IMR-90 (cell line): ENCODE results near the gene CSNK2A1. TPM values are rescaled to one million over a fixed set of nuclear protein-coding genes. Genes with fewer than 3 reads are reported as not detected.

ENCODE experiments used
- ATAC-seq: fragments of 200-7000 bp; cut with Tn5 transposase; 2 replicates; pipeline ENCODE4 v1.9.1; 2020; ENCODE audit warnings: low read depth, mild to moderate bottlenecking, moderate library complexity
- BruUV-seq: library from RNA; stranded (reverse); fragments of 400-500 nt; replicated peaks from 2 replicates; lab custom pipeline; 2021; lab: Mats Ljungman, UMichigan
- CTCF ChIA-PET: fragments of 300-600 bp; formaldehyde crosslinking; extraction: SDS; loops from one replicate; lab custom pipeline; 2021; ENCODE audit warnings: antibody characterized with exemption; lab: Yijun Ruan, JAX
- POLR2A ChIA-PET: fragments of 300-600 bp; sonication (Branson Sonifier 250); formaldehyde crosslinking; loops from one replicate; lab custom pipeline; 2022; ENCODE audit warnings: antibody characterized with exemption; ENCODE audit not compliant: unreplicated experiment; lab: Charles Lee
- DNase-seq: peaks from one replicate; pipeline ENCODE4 v3.0.0; 2013
- H2AFZ ChIP-seq: replicated peaks from 2 replicates; pipeline ENCODE3; 2013; ENCODE audit warnings: low read length, mild to moderate bottlenecking; ENCODE audit not compliant: poor library complexity
- H2AK5ac ChIP-seq: 2 replicates; pipeline ENCODE4 v1.6.1; 2013; ENCODE audit warnings: low read depth, low read length, inconsistent platforms
- H2AK9ac ChIP-seq: replicated peaks from 2 replicates; pipeline ENCODE3; 2013; ENCODE audit warnings: mild to moderate bottlenecking, low read depth, low read length, moderate library complexity; ENCODE audit not compliant: poor library complexity
- H2BK120ac ChIP-seq: 2 replicates; pipeline ENCODE4 v1.6.1; 2013; ENCODE audit warnings: low read depth, low read length, inconsistent platforms
- H2BK15ac ChIP-seq: 3 replicates; pipeline ENCODE4 v1.6.1; 2013; ENCODE audit warnings: low read depth, low read length, inconsistent platforms
- H2BK20ac ChIP-seq: 2 replicates; pipeline ENCODE4 v1.6.1; 2013; ENCODE audit warnings: low read depth, mild to moderate bottlenecking, inconsistent platforms, low read length, moderate library complexity
- H2BK5ac ChIP-seq: 2 replicates; pipeline ENCODE4 v1.6.1; 2013; ENCODE audit warnings: mild to moderate bottlenecking, low read depth, low read length, inconsistent platforms; ENCODE audit not compliant: poor library complexity, severe bottlenecking
- H3K14ac ChIP-seq: replicated peaks from 2 replicates; pipeline ENCODE4 v1.6.1; 2013; ENCODE audit warnings: low read depth, low read length, inconsistent platforms
- H3K18ac ChIP-seq: 2 replicates; pipeline ENCODE4 v1.6.1; 2013; ENCODE audit warnings: low read depth, low read length, control low read depth
- H3K23ac ChIP-seq: 2 replicates; pipeline ENCODE4 v1.6.1; 2013; ENCODE audit warnings: low read depth, low read length, inconsistent platforms
- H3K27ac ChIP-seq: 2 replicates; pipeline ENCODE4 v1.5.1; 2013; ENCODE audit warnings: mild to moderate bottlenecking, control low read depth, low read length; ENCODE audit not compliant: insufficient read depth
- H3K27me3 ChIP-seq: 2 replicates; pipeline ENCODE4 v1.6.1; 2013; ENCODE audit warnings: low read length; ENCODE audit not compliant: control insufficient read depth, insufficient read depth
- H3K36me3 ChIP-seq: 2 replicates; pipeline ENCODE4 v1.6.1; 2013; ENCODE audit warnings: low read length, mixed read lengths; ENCODE audit not compliant: control insufficient read depth, insufficient read depth
- H3K4ac ChIP-seq: 2 replicates; pipeline ENCODE4 v1.6.1; 2013; ENCODE audit warnings: low read depth, low read length, inconsistent platforms
- H3K4me1 ChIP-seq: 2 replicates; pipeline ENCODE4 v1.6.1; 2013; ENCODE audit warnings: low read length, mixed read lengths; ENCODE audit not compliant: control insufficient read depth, insufficient read depth
- H3K4me2 ChIP-seq: 2 replicates; pipeline ENCODE4 v1.6.1; 2013; ENCODE audit warnings: low read depth, mild to moderate bottlenecking, control low read depth, low read length, moderate library complexity
- H3K4me3 ChIP-seq: 2 replicates; pipeline ENCODE4 v1.5.1; 2013; ENCODE audit warnings: low read depth, mild to moderate bottlenecking, control low read depth, low read length, moderate library complexity; ENCODE audit not compliant: insufficient read depth
- H3K56ac ChIP-seq: 2 replicates; pipeline ENCODE4 v1.6.1; 2013; ENCODE audit warnings: low read length, inconsistent platforms; ENCODE audit not compliant: insufficient read depth; ENCODE audit errors: extremely low read depth
- H3K79me1 ChIP-seq, 2 experiments: 2 replicates each; pipeline ENCODE4 v1.6.1; 2013; ENCODE audit warnings: low read length in 2 of 2, inconsistent platforms in 1 of 2, low read depth in 1 of 2
- H3K9ac ChIP-seq: 2 replicates; pipeline ENCODE4 v1.6.1; 2013; ENCODE audit warnings: low read depth, low read length, control low read depth
- H3K9me1 ChIP-seq: 2 replicates; pipeline ENCODE4 v1.6.1; 2013; ENCODE audit warnings: low read length, inconsistent platforms; ENCODE audit not compliant: insufficient read depth
- H3K9me3 ChIP-seq: 2 replicates; pipeline ENCODE4 v1.6.1; 2013; ENCODE audit warnings: low read length; ENCODE audit not compliant: control insufficient read depth, insufficient read depth
- H4K20me1 ChIP-seq: 2 replicates; pipeline ENCODE4 v1.6.1; 2013; ENCODE audit warnings: low read length, inconsistent platforms; ENCODE audit not compliant: insufficient read depth
- H4K5ac ChIP-seq: 2 replicates; pipeline ENCODE4 v1.6.1; 2013; ENCODE audit warnings: mild to moderate bottlenecking, low read depth, low read length, control low read depth
- H4K8ac ChIP-seq, 2 experiments: 2 replicates each; pipeline ENCODE4 v1.6.1; 2013; ENCODE audit warnings: low read depth in 2 of 2, low read length in 2 of 2, control low read depth in 1 of 2, inconsistent platforms in 1 of 2
- H4K91ac ChIP-seq: 2 replicates; pipeline ENCODE4 v1.6.1; 2013; ENCODE audit warnings: low read depth, low read length, inconsistent platforms; ENCODE audit not compliant: insufficient read depth
- BHLHE40 ChIP-seq: fragments of 150-350 bp; IDR thresholded peaks from 2 replicates; pipeline ENCODE4 v1.6.1; 2016; ENCODE audit warnings: mild to moderate bottlenecking, low read depth, low read length
- CEBPB ChIP-seq: IDR thresholded peaks from 2 replicates; pipeline ENCODE4 v1.6.1; 2012; ENCODE audit warnings: low read depth, low read length, improper control_type of control experiment
- CHD1 ChIP-seq: IDR thresholded peaks from 2 replicates; pipeline ENCODE4 v1.6.1; 2012; ENCODE audit warnings: low read depth, low read length, improper control_type of control experiment
- CTCF ChIP-seq: conservative IDR thresholded peaks from 2 replicates; pipeline ENCODE4 v1.5.1; 2012; ENCODE audit warnings: mild to moderate bottlenecking, low read depth, low read length, improper control_type of control experiment
- ELK1 ChIP-seq: fragments of 150-350 bp; IDR thresholded peaks from 2 replicates; pipeline ENCODE4 v1.6.1; 2016; ENCODE audit warnings: low read depth, mild to moderate bottlenecking, low read length, moderate library complexity, borderline replicate concordance
- FOS ChIP-seq: fragments of 150-350 bp; IDR thresholded peaks from 2 replicates; pipeline ENCODE4 v1.6.1; 2016; ENCODE audit warnings: low read depth, low read length
- MAFK ChIP-seq: IDR thresholded peaks from 2 replicates; pipeline ENCODE4 v1.6.1; 2012; ENCODE audit warnings: low read depth, low read length, improper control_type of control experiment
- MAZ ChIP-seq: IDR thresholded peaks from 2 replicates; pipeline ENCODE4 v1.6.1; 2012; ENCODE audit warnings: low read depth, mild to moderate bottlenecking, low read length, improper control_type of control experiment, moderate library complexity, borderline replicate concordance
- MXI1 ChIP-seq: IDR thresholded peaks from 2 replicates; pipeline ENCODE4 v1.6.1; 2012; ENCODE audit warnings: low read depth, mild to moderate bottlenecking, low read length, moderate library complexity, borderline replicate concordance
- NFE2L2 ChIP-seq: fragments of 150-350 bp; IDR thresholded peaks from 2 replicates; pipeline ENCODE4 v1.6.1; 2016; ENCODE audit warnings: low read depth, mild to moderate bottlenecking, low read length
- POLR2A ChIP-seq: IDR thresholded peaks from 2 replicates; pipeline ENCODE4 v1.6.1; 2012; ENCODE audit warnings: mild to moderate bottlenecking, low read depth, low read length
- RAD21 ChIP-seq: IDR thresholded peaks from 2 replicates; pipeline ENCODE4 v1.6.1; 2012; ENCODE audit warnings: low read length, improper control_type of control experiment
- RCOR1 ChIP-seq: IDR thresholded peaks from 2 replicates; pipeline ENCODE4 v1.6.1; 2012; ENCODE audit warnings: mild to moderate bottlenecking, low read length, improper control_type of control experiment; ENCODE audit not compliant: insufficient replicate concordance
- RFX5 ChIP-seq: IDR thresholded peaks from 2 replicates; pipeline ENCODE4 v1.8.0; 2012; ENCODE audit warnings: low read depth, mild to moderate bottlenecking, low read length, moderate library complexity
- SMC3 ChIP-seq: fragments of 150-350 bp; IDR thresholded peaks from 2 replicates; pipeline ENCODE4 v1.6.1; 2016; ENCODE audit warnings: low read depth, mild to moderate bottlenecking, antibody characterized with exemption, low read length, moderate library complexity
- USF2 ChIP-seq: fragments of 150-350 bp; IDR thresholded peaks from 2 replicates; pipeline ENCODE4 v1.6.1; 2017; ENCODE audit warnings: mild to moderate bottlenecking, antibody characterized with exemption, low read length, low read depth
- WGBS, 2 experiments: methylation state at CpG; one replicate each; pipeline versions ENCODE4 v1.1.5 to v1.1.7; 2013; ENCODE audit warnings: missing lambda C conversion rate in 2 of 2; ENCODE audit not compliant: insufficient read length in 1 of 2; ENCODE audit errors: extremely low coverage in 2 of 2; 5-methylcytosine and 5-hydroxymethylcytosine counted together
- dilution Hi-C: fragments of 300-500 bp; cut with HindIII; formaldehyde crosslinking; loops from one replicate; pipeline ENCODE4 v1.14.3; 2018; ENCODE audit warnings: low sequenced_read_pairs; ENCODE audit not compliant: unreplicated experiment
- in situ Hi-C: fragments of 300-500 bp; cut with MboI; formaldehyde crosslinking; loops from 3 replicates; pipeline ENCODE4 v1.14.3; 2019; ENCODE audit warnings: low sequenced_read_pairs, inconsistent platforms, mixed read lengths
- intact Hi-C: fragments of 100-400 bp; cut with micrococcal nuclease; formaldehyde crosslinking; loops from 2 replicates; pipeline ENCODE4 v1.10.0; 2022
- polyA plus RNA-seq, 3 experiments: library from polyadenylated mRNA; depleted of rRNA; stranded (reverse); fragments of >200 nt; gene quantifications; 2 replicates each; pipeline ENCODE4 v1.2.3, GENCODE V29; 2012; ENCODE audit warnings: low replicate concordance in 1 of 3
- total RNA-seq: library from RNA; depleted of rRNA; stranded (reverse); fragments of >200 nt; gene quantifications from 2 replicates; pipeline ENCODE4 v1.2.3, GENCODE V29; 2012

CSNK2A1 gene
- total and polyA plus RNA-seq, 2 of the 4 experiments (the other 2 are of a cell fraction), result 86.3 to 151 TPM

- no peak overlapping the region for H3K4me2 ChIP-seq
- H3K9me3 ChIP-seq, result no peaks in the 10 kb centered on the region
- no peak overlapping the region for H3K18ac ChIP-seq
- H3K4ac ChIP-seq, result no peak overlapping the region
- H3K36me3 ChIP-seq, result peaks cover 75% of the 10 kb centered on the region
- H2AFZ ChIP-seq, result no peak overlapping the region
- CTCF ChIA-PET, result no interaction called here
- no peak overlapping the region for H3K23ac ChIP-seq
- H3K56ac ChIP-seq, result no peak overlapping the region
- no peak overlapping the region for H2AK5ac ChIP-seq
- intact Hi-C loops (no loop called here), dilution Hi-C loops (no loop called here), in situ Hi-C loops (loop anchor here (5.0 kb wide), 1 partner anchor 82 kb away; no protein-coding TSS in a partner anchor)
- H3K4me1 ChIP-seq, result no peaks in the 10 kb centered on the region
- ATAC-seq (no peak), DNase-seq (no peak)
- H2BK20ac ChIP-seq, result no peak overlapping the region
- POLR2A ChIA-PET, result no interaction called here
- no peak overlapping the region for H4K5ac ChIP-seq
- H3K79me1 ChIP-seq, result peaks cover 2 to 22% of the 10 kb centered on the region in 2 experiments; a peak in 3 of 4 replicates
- H3K9ac ChIP-seq, result no peak overlapping the region
- H3K27me3 ChIP-seq, result no peaks in the 10 kb centered on the region
- H3K14ac ChIP-seq, result no peak overlapping the region
- H2BK5ac ChIP-seq, result no peak overlapping the region
- H4K20me1 ChIP-seq, result peaks cover 20% of the 10 kb centered on the region
- no peak overlapping the region for H2AK9ac ChIP-seq
- H2BK120ac ChIP-seq, result no peak overlapping the region
- no peak overlapping the region for H3K4me3 ChIP-seq
- H3K9me1 ChIP-seq, result no peaks in the 10 kb centered on the region
- H4K8ac ChIP-seq, result no peak overlapping the region
- WGBS, 2 experiments, result no CpG with 5 or more reads among the region's 11 CpGs
- H2BK15ac ChIP-seq, result no peak overlapping the region
- no peak for TF ChIP-seq RCOR1
- TF ChIP-seq USF2, result no peak
- no peak for TF ChIP-seq NFE2L2
- no peak for TF ChIP-seq RAD21
- no peak for TF ChIP-seq CTCF
- TF ChIP-seq RFX5, result no peak
- TF ChIP-seq SMC3, result no peak
- TF ChIP-seq MAFK, result no peak
- TF ChIP-seq MAZ, result no peak
- no peak for TF ChIP-seq FOS
- TF ChIP-seq POLR2A, result no peak
- no peak for TF ChIP-seq CHD1
- TF ChIP-seq ELK1, result no peak
- TF ChIP-seq MXI1, result no peak
- TF ChIP-seq BHLHE40, result no peak
- no peak for TF ChIP-seq CEBPB
- no peak overlapping the region for H3K27ac ChIP-seq
- BruUV-seq, result no TSS peak
- H4K91ac ChIP-seq, result no peak overlapping the region
These were observed 109.4 kb downstream of the CSNK2A1 start for GRCh38 chr20:434221-434620.
